Pons (tissue), 1 donor: ENCODE data around the gene NOP9.
"Not testable (repeated sequence)": the region's sequence is repeated elsewhere in the genome, so short reads cannot be mapped to it uniquely, and the experiment has no call there.

Experiments used
- DNase-seq: peaks from one replicate; pipeline ENCODE4 v3.0.0-alpha.2; 2016; ENCODE audit warnings: low spot score

Gene NOP9

GRCh38 chr14:24349742-24350141, 50.1 kb downstream of the NOP9 start:
- no peak for DNase-seq

- DNase-seq = no peak
These were observed 51.9 kb downstream of the NOP9 start for GRCh38 chr14:24351517-24351916.

- no peak for DNase-seq
These were observed 54.2 kb downstream of the NOP9 start for GRCh38 chr14:24353559-24354481.

- not testable (repeated sequence) for DNase-seq
These were observed 54.8 kb downstream of the NOP9 start for GRCh38 chr14:24354482-24354825.

GRCh38 chr14:24355009-24355408, 55.4 kb downstream of the NOP9 start:
- DNase-seq = no peak

- no peak for DNase-seq
These were observed 56.6 kb downstream of the NOP9 start for GRCh38 chr14:24356208-24356607.
